ENCODE measurements around the gene ROR2.

- TF ChIP-seq CTCF (IDR thresholded peaks at IDR 0.05) (no peak), POLR2A (IDR thresholded peaks at IDR 0.05) (no peak)
Measured at GRCh38 chr9:91814753-91815152, 135.3 kb downstream of the ROR2 start.

All from heart left ventricle (tissue), 13 donors.